Mammary epithelial cell (primary cell): ENCODE data around the gene NPIPB6.
"Not testable (repeated sequence)": the region's sequence is repeated elsewhere in the genome, so short reads cannot be mapped to it uniquely, and the experiment has no call there.

Source experiments
- EZH2 ChIP-seq: IDR thresholded peaks from 2 replicates; pipeline ENCODE4 v1.6.1; 2012; ENCODE audit warnings: low read length, inconsistent platforms, borderline replicate concordance
- TF ChIP-seq, protein P1 (sequence below), 2 donors: IDR thresholded peaks in 1 of 2; conservative IDR thresholded peaks in 1 of 2; 2 replicates each; pipeline ENCODE4 v1.5.1; 2011 to 2012; ENCODE audit warnings: inconsistent platforms in 2 of 2, low read length in 2 of 2, mild to moderate bottlenecking in 2 of 2, control low read depth in 1 of 2, low read depth in 1 of 2; ENCODE audit not compliant: insufficient read depth in 1 of 2; ENCODE audit errors: extremely low read depth in 1 of 2

DNA sequence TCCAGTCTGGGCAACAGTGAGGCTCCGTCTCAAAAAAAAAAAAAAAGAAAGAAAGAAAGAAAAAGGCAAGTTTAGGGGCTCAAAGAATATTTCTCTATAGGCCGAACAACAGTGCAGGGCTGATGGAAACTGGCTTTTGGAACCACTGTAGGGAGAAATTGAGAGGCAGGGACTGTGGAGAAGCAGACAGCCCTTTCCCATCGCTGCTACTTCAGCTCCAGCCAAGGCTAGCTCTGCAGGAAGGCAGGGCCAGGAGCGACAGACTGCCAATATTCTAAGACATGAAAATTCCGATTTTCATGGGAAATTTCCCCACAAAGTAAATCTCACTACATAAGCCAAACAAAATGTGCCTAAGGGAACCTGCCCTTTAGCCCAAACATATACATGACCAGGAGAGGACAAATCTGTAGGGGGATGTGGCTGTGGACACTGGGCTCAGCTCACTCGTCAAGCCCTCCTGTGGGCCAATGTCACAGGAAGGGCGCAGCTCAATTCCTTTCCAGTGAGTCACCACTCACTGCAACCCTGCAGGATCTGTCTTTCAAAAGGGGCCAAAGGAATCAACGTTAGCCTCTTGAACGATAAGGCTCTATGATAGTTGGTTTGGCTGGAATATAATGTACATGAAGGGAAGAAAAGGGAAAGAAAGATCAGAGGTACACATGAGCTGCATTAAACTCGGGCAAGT is 19.0 kb upstream of the NPIPB6 start:
- TF ChIP-seq, protein P1, sequence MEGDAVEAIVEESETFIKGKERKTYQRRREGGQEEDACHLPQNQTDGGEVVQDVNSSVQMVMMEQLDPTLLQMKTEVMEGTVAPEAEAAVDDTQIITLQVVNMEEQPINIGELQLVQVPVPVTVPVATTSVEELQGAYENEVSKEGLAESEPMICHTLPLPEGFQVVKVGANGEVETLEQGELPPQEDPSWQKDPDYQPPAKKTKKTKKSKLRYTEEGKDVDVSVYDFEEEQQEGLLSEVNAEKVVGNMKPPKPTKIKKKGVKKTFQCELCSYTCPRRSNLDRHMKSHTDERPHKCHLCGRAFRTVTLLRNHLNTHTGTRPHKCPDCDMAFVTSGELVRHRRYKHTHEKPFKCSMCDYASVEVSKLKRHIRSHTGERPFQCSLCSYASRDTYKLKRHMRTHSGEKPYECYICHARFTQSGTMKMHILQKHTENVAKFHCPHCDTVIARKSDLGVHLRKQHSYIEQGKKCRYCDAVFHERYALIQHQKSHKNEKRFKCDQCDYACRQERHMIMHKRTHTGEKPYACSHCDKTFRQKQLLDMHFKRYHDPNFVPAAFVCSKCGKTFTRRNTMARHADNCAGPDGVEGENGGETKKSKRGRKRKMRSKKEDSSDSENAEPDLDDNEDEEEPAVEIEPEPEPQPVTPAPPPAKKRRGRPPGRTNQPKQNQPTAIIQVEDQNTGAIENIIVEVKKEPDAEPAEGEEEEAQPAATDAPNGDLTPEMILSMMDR (conservative IDR thresholded peaks at IDR 0.05 in 1 of 2, IDR thresholded peaks at IDR 0.05 in 1 of 2; ENCODE audit: extremely low read depth in 1 of 2, insufficient read depth in 1 of 2, low read depth in 1 of 2, low read length in 2 of 2) = not testable (repeated sequence)
- TF ChIP-seq EZH2 = not testable (repeated sequence)
